Keratinocyte (primary cell): ENCODE measurements around the gene TMEM150A. TPM values are rescaled to one million over a fixed set of nuclear protein-coding genes. Genes with fewer than 3 reads are reported as not detected.
"Not testable (repeated sequence)": the region's sequence is repeated elsewhere in the genome, so short reads cannot be mapped to it uniquely, and the experiment has no call there.

Source experiments
- DNase-seq: peaks from one replicate; pipeline ENCODE4 v3.0.0-alpha.2; 2011; ENCODE audit warnings: low read depth, missing footprints, low spot score
- FAIRE-seq: peaks from 2 replicates; lab custom pipeline; 2011; peaks lifted over from hg19 to GRCh38; lab: Jason Lieb, UNC
- H2AFZ ChIP-seq: 2 replicates; pipeline ENCODE4 v1.6.0; 2012; ENCODE audit warnings: low read length, control low read depth, inconsistent platforms; ENCODE audit not compliant: control insufficient read depth
- H3K27ac ChIP-seq: 2 replicates; pipeline ENCODE4 v1.5.1; 2011; ENCODE audit warnings: low read length; ENCODE audit not compliant: control insufficient read depth, insufficient read depth
- H3K27me3 ChIP-seq: 3 replicates; pipeline ENCODE4 v1.6.0; 2011; ENCODE audit warnings: low read length; ENCODE audit not compliant: control insufficient read depth, insufficient read depth; ENCODE audit errors: extremely low read depth
- H3K36me3 ChIP-seq, 2 experiments: 2 replicates in 1 of 2; 3 replicates in 1 of 2; pipeline ENCODE4 v1.5.1; 2011; ENCODE audit warnings: low read length in 2 of 2, mild to moderate bottlenecking in 1 of 2; ENCODE audit not compliant: control insufficient read depth in 2 of 2, insufficient read depth in 2 of 2; ENCODE audit errors: extremely low read depth in 1 of 2
- H3K4me1 ChIP-seq: 3 replicates; pipeline ENCODE4 v1.5.1; 2011; ENCODE audit warnings: low read length; ENCODE audit not compliant: control insufficient read depth, insufficient read depth; ENCODE audit errors: extremely low read depth
- H3K4me2 ChIP-seq: 3 replicates; pipeline ENCODE4 v1.6.0; 2011; ENCODE audit warnings: low read depth, low read length; ENCODE audit not compliant: control insufficient read depth, insufficient read depth; ENCODE audit errors: extremely low read depth
- H3K4me3 ChIP-seq, 3 experiments: fragments of 200-600 bp in 1 of 3; sonication (generic) in 1 of 3; 2 replicates in 2 of 3; 3 replicates in 1 of 3; pipeline ENCODE4 v1.5.1; 2011 to 2016; ENCODE audit warnings: low read length in 3 of 3, mild to moderate bottlenecking in 3 of 3, control low read depth in 2 of 3, inconsistent platforms in 1 of 3, low read depth in 1 of 3, mixed read lengths in 1 of 3, mixed run types in 1 of 3, moderate library complexity in 1 of 3; ENCODE audit not compliant: control insufficient read depth in 2 of 3, insufficient read depth in 2 of 3; ENCODE audit errors: extremely low read depth in 1 of 3
- H3K79me2 ChIP-seq: 2 replicates; pipeline ENCODE4 v1.6.0; 2012; ENCODE audit warnings: low read length; ENCODE audit not compliant: control insufficient read depth, insufficient read depth
- H3K9ac ChIP-seq: 3 replicates; pipeline ENCODE4 v1.6.0; 2011; ENCODE audit warnings: low read length; ENCODE audit not compliant: control insufficient read depth, insufficient read depth; ENCODE audit errors: extremely low read depth
- H3K9me1 ChIP-seq: 3 replicates; pipeline ENCODE4 v1.6.0; 2011; ENCODE audit warnings: low read length; ENCODE audit not compliant: control insufficient read depth, insufficient read depth; ENCODE audit errors: extremely low read depth
- H3K9me3 ChIP-seq: 2 replicates; pipeline ENCODE4 v1.5.1; 2012; ENCODE audit warnings: low read depth, low read length; ENCODE audit not compliant: control insufficient read depth
- H4K20me1 ChIP-seq: 3 replicates; pipeline ENCODE4 v1.6.0; 2011; ENCODE audit warnings: low read length; ENCODE audit not compliant: control insufficient read depth, insufficient read depth; ENCODE audit errors: extremely low read depth
- CTCF ChIP-seq, 3 experiments: IDR thresholded peaks in 1 of 3; conservative IDR thresholded peaks in 1 of 3; optimal IDR thresholded peaks in 1 of 3; 2 replicates in 2 of 3; 3 replicates in 1 of 3; pipeline versions ENCODE3 to v1.5.1; 2011; ENCODE audit warnings: low read length in 3 of 3, mild to moderate bottlenecking in 3 of 3, moderate library complexity in 2 of 3, control low read depth in 1 of 3, inconsistent platforms in 1 of 3; ENCODE audit not compliant: insufficient read depth in 2 of 3; ENCODE audit errors: extremely low read depth in 1 of 3
- EZH2 ChIP-seq: IDR thresholded peaks from one replicate; pipeline ENCODE4 v1.6.1; 2012; ENCODE audit warnings: inconsistent platforms, mild to moderate bottlenecking, low read length, moderate library complexity
- dilution Hi-C: fragments of 300-500 bp; cut with MboI; formaldehyde crosslinking; loops from one replicate; pipeline ENCODE4 v1.7.0; 2020; ENCODE audit warnings: low sequenced_read_pairs; ENCODE audit not compliant: extremely low pct_ligation_motif_present
- polyA plus RNA-seq, 5 experiments: library from polyadenylated mRNA; depleted of rRNA in 3 of 5; stranded (reverse) in 3 of 5; stranded (forward) in 1 of 5; unstranded in 1 of 5; fragments of >200 nt; gene quantifications; 1 replicate in 1 of 5; 2 replicates in 3 of 5; 3 replicates in 1 of 5; pipeline versions ENCODE4 v1.2.1 to v1.2.3, GENCODE V29; 2011 to 2012; ENCODE audit warnings: missing spikeins in 2 of 5, low read depth in 1 of 5, low replicate concordance in 1 of 5

Gene TMEM150A
- polyA plus RNA-seq, 1 donor (not counting 4 experiments of a cell fraction or from before 2014, with no cell fraction given), result 7.7 TPM

GRCh38 chr2:85604568-85605339 lies 2.3 kb upstream of the TMEM150A start:
- Histone ChIP-seq H3K4me1 (peaks cover 21% of the 10 kb centered on the region), H4K20me1 (no peaks in the 10 kb centered on the region), H3K4me3 (peak overlapping the region in 1 of 3 experiments; percentile 8), H3K27me3 (no peaks in the 10 kb centered on the region), H3K4me2 (peak overlapping the region; percentile 33), H3K79me2 (peaks cover 4% of the 10 kb centered on the region), H2AFZ (no peak overlapping the region), H3K27ac (no peak overlapping the region), H3K9ac (no peak overlapping the region), H3K9me1 (peaks cover 2% of the 10 kb centered on the region), H3K9me3 (no peaks in the 10 kb centered on the region), H3K36me3 (peaks cover 8 to 15% of the 10 kb centered on the region in 2 experiments)
- DNase-seq (no peak), FAIRE-seq (no peak)
- dilution Hi-C loops, result no loop called here
- TF ChIP-seq CTCF (optimal IDR thresholded peaks at IDR 0.05 in 1 of 3, IDR thresholded peaks at IDR 0.05 in 1 of 3, conservative IDR thresholded peaks at IDR 0.05 in 1 of 3; ENCODE audit: extremely low read depth in 1 of 3, insufficient read depth in 2 of 3, low read length in 3 of 3), result no peak
- TF ChIP-seq EZH2, result no peak

- H4K20me1 ChIP-seq, FAIRE-seq, DNase-seq, dilution Hi-C loops, H3K27me3 ChIP-seq, H3K9me3 ChIP-seq, H2AFZ ChIP-seq, H3K9me1 ChIP-seq, H3K79me2 ChIP-seq, H3K9ac ChIP-seq: not testable (repeated sequence)
- H3K36me3 ChIP-seq, result peaks cover 10 to 12% of the 10 kb centered on the region in 2 experiments
- H3K4me2 ChIP-seq, result peak overlapping the region; percentile 86
- peaks cover 21% of the 10 kb centered on the region for H3K4me1 ChIP-seq
- peak overlapping the region in 1 of 3 experiments; percentile 8 for H3K4me3 ChIP-seq
- H3K27ac ChIP-seq, result peak overlapping the region; percentile 3
Measured at GRCh38 chr2:85604133-85604444, 1.6 kb upstream of the TMEM150A start.
